ENCODE data around the gene ARFIP1.
"Not testable (repeated sequence)": the region's sequence is repeated elsewhere in the genome, so short reads cannot be mapped to it uniquely, and the experiment has no call there.

Gene ARFIP1, protein sequence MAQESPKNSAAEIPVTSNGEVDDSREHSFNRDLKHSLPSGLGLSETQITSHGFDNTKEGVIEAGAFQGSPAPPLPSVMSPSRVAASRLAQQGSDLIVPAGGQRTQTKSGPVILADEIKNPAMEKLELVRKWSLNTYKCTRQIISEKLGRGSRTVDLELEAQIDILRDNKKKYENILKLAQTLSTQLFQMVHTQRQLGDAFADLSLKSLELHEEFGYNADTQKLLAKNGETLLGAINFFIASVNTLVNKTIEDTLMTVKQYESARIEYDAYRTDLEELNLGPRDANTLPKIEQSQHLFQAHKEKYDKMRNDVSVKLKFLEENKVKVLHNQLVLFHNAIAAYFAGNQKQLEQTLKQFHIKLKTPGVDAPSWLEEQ

DNA sequence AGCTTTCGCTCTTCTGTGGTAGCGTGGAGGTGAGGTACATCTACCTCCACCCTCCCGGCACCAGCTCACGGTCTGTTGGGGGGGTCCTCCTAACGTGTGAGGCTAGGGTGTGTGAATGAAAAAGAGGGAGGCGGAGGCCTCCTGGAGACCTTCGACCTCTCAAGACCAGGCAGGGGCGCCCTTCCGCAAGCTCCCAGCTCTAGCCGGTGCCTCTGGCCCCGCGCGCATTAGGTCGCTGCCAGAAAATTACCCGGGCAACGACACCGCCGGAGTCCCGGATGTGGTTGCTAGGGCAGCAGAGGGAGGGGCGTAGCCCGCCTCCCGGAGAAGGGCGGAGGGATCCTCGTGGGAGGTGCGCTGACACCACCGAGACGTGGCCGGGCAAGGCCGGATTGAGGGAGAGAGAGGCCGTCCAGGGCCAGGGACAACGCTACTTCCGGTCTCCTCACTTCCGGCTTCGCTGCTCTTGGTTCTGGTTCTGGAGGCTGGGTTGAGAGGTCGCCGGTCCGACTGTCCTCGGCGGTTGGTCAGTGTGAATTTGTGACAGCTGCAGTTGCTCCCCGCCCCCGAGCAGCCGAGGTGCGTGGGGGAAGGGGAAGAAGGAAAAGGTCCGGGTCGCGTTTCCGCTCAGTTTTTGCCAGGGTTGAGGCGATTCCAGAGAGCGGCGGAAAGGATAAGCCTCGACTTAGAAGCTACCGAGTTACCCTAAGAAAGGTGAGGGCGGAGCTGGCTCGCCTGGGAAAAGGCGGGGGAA is at the start of gene ARFIP1, which contains the start of gene TIGD4:
Gene ARFIP1 (plus strand): TSS at position 442 of the 754 bp plus-strand sequence. CDS start 49,680 bp downstream, outside the sequence.
Gene TIGD4 (minus strand): TSS at position 218 of the 754 bp plus-strand sequence. CDS start 8,726 bp downstream, outside the sequence.
- peak; percentile 86 to 96 (median 86) for DNase-seq (ENCODE audit: low read depth in 3 of 3)

DNA sequence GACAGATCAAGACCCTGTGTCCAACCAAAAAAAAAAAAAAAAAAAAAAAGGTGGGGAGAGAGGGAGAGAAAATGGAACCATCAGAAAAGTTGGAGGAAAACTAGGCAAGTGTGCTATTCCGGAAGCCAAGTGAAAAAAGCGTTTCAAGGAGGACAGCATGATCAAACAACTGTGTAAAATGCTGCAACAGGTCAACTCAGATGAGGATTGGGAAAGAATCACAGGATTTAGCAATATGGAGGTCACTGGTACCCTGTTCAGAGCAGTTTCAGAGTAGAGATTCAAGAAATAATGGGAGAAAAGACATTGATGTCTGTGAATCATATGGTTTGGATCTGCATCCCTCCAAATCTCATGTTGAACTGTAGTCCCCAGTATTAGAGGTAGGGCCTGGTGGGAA is 47.8 kb upstream of the ARFIP1 start:
- no peak for DNase-seq (ENCODE audit: low read depth in 3 of 3)

DNA sequence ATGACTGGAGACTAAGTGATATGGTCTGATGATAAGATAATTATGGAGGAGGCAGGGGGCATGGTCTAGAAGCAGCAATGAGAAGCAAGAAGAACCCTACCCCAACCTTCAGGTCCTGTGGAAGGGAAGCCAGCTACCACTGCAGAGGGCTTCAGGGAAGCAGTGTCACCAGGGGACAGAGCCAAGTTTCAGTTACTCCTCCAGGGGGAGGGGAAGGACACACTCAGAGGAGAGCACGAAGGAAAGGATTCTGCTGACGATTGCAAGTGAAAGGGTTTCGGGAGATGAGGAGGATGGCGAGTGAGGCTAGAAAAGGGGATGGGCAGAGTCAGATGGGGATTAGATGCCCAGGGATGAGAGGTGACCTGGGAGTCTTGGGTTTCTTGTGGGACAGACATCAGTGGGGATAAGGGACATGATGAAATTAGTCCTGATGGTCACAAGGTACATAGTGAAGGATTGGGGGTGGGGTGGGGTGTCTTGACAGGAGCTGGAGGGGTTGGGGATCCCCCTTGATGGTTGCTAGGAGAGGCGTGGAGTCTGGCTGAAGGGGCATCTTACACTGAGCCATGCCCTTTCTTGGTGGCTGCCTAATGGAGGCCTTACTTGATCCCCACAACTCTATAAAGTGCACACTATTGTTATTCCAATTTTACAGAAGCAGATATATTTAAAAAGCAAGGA is 45.6 kb upstream of the ARFIP1 start:
- no peak for DNase-seq (ENCODE audit: low read depth in 3 of 3)

DNA sequence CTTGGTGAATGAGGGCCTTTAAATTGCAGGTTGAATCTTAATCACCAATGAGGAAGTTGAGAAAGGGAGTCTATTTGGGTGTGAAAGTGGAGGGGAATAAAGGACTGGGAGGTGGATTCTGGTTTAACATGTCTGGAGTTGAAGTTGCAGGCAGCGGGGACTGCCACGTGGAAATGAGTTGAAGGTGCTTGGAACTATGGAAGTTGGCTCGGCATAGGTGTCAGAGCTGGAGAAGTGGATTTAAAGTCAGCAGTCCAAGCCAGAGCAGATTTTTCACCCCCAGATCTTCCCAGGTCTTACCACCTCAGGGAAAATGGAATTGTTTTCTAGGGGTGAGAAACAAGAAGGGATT is 45.1 kb upstream of the ARFIP1 start:
- DNase-seq (ENCODE audit: low read depth in 3 of 3), result no peak

DNA sequence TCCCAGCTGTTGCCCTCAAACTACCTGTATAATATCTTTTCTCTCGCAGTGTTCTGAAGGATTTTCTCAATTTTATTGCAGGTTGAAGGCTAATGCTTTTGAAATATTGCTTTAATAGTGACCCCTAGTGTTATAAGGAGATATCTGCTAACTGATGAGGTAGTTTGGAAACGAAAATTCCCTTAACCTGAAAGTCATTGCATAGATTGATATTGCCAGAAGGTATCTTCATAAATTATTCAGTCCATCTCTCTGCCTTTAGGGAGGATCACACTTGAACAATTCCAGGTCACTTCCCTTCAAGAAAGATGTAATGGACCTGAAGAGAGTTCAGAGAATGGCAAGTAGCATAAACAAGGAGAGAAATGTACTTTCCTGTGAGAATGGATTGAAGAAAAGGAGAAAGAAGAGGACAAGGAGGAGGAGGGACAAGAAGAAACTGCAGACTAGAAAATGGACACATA is 44.3 kb upstream of the ARFIP1 start:
- no peak for DNase-seq (ENCODE audit: low read depth in 3 of 3)

DNA sequence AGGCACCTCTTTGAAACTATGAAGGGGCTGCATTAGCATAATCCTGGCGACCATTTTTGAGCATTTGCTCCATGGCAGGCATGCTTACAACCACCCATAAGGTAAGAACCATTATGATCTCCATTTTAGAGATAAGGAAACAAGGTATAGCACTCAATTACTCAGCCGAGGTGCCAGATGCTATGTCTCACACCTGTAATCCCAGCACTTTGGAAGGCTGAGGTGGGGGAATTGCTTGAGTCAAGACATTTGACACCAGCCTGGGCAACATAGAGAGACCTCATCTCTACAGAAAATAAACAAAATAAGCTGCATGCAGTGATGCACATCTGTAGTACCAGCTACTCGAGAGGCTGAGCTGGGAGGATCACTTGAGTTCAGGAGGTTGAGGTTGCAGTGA is 43.8 kb upstream of the ARFIP1 start:
- no peak for DNase-seq (ENCODE audit: low read depth in 3 of 3)

DNA sequence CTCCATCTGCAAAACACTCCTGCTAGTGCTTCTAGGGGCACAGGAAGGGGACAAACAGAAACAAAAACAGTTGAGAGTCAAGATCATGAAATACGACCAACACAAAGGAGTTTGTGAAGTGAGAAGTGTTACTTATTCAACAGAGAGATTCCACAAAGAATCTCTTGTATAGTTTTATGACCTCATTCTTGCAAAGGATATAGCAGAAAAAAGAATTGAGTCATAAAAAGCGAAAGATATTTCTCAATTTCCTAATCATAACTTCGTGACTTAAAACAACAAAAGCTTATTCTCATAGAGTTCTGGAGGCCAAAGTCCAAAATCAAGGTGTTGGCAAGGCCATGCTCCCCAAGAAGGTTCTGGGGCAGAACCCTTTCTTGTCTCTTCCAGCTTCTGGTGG is 40.9 kb upstream of the ARFIP1 start:
- DNase-seq (ENCODE audit: low read depth in 3 of 3), result no peak

DNA sequence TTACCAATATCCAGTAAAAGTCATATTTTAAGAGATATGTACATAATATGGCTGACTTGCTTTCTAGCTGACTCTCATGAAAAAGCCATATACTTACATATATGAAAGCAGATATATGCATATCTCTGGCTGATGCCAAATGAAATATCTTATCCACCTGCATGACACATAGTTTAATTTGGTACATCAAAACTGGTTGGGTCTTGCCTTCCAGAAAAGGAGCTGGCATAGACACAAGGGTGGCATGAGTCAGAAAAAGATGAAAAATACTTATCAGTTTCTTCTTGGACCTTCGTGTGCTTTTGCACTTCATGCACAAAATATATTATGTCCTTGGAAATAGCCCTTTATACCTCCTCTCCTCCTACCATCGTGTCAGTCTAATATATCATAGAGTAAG is 32.3 kb upstream of the ARFIP1 start:
- DNase-seq (ENCODE audit: low read depth in 3 of 3), result no peak

DNA sequence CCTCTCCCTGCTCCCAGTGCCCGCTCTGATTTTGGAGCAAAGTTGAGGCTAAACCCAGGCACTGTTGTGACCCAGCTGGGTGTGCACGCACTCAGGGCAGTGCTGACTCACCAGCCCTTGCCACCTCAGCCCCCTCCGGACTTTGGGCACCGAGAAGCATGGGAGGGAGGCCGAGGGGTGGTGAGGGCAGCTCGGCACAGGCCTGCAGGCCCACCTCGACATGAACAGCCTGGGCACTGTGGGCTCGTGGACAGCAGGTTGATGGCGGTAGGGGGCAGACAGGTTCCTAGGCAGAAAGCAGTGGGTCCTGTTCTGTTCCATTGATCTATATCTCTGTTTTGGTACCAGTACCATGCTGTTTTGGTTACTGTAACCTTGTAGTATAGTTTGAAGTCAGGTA is 31.1 kb upstream of the ARFIP1 start:
- DNase-seq (ENCODE audit: low read depth in 3 of 3), result no peak

DNA sequence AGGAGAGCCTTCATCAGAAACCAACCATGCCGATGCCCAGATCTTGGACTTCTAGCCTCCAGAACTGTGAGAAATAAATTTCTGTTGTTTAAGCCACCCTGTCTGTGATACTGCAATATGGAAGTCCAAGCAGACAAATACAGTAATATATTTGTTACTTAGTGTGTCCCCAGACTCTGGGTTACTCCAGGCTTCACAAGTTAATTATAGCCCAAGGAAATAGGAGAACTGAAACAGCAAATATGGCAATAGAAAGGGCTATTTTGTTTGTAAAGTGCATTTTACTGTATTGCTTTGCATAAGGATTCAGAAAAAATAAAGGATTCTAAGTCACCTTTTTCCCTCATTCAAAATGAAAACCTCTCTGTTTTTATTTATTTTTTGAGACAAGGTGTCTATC is 16.0 kb upstream of the ARFIP1 start:
- no peak for DNase-seq (ENCODE audit: low read depth in 3 of 3)

DNA sequence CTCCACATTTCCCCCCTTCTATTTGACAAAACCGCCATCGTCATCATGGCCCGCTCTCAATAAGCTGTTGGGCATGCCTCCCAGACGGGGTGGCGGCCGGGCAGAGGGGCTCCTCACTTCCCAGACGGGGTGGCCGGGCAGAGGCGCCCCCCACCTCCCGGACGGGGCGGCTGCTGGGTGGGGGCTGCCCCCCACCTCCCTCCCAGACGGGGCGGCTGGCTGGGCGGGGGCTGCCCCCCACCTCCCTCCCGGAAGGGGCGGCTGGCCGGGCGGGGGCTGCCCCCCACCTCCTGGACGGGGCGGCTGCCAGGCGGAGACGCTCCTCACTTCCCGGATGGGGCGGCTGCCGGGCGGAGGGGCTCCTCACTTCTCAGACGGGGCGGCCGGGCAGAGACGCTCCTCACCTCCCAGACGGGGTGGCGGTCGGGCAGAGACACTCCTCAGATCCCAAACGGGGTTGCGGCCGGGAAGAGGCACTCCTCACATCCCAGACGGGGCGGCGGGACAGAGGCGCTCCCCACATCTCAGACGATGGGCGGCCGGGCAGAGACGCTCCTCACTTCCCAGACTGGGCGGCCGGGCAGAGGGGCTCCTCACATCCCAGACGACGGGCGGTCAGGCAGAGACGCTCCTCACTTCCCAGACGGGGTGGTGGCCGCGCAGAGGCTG is 14.6 kb upstream of the ARFIP1 start:
- not testable (repeated sequence) for DNase-seq (ENCODE audit: low read depth in 3 of 3)

DNA sequence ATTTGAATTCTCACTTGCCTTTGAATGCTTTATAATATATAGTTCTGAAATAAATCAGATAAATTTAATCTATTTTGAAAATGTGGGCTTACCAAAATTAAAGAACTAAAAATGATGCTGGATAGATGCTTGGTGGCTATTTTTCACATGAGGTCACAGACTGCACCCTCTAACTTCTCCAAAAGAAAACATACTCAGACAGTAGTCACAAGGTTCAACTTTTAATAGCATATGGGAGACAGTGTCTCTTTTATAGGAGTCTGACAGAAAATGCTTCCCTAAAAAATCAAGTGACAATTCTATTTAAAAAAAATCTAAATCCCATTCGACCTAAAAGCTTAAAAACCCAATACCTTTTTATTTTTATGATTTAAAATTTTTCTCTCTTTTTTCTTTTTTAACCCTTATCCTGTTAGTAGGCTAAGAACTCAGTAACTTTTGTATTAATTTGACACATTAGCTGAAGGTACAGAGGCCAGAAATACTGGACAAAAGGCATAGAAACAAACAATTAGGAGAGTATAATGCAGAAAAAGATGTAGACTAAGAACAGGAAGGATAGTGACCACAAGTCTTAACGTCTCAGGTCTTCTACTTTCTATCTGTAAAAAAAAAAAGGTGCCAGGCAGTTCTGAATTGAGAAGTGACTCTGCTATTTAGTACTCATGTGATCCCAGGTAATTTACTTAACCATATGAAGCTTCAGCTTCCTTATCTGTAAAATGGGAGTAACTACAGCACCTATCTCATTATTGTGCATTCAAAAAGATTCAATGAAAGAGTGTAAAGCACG is 7.8 kb upstream of the ARFIP1 start:
- no peak for DNase-seq (ENCODE audit: low read depth in 3 of 3)

DNA sequence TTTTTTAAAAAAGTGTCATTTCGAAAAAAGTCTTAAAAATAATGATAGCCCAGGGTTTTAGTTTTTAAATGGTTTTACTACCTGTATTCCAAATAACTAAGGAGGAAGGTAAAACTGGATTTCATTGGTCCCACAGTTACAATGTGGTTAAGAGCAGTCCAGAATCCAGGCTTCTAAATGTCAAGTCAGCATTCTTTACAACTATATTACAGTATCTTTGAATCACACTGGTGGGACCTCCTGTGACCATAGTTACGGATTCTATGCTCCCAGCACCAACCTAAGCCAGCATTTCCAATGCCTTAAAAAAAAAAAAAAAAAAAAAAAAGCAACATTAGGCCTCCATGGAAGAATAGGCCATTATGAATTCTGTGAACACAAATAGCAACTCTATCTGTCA is 6.4 kb upstream of the ARFIP1 start:
- DNase-seq (ENCODE audit: low read depth in 3 of 3), result no peak

DNA sequence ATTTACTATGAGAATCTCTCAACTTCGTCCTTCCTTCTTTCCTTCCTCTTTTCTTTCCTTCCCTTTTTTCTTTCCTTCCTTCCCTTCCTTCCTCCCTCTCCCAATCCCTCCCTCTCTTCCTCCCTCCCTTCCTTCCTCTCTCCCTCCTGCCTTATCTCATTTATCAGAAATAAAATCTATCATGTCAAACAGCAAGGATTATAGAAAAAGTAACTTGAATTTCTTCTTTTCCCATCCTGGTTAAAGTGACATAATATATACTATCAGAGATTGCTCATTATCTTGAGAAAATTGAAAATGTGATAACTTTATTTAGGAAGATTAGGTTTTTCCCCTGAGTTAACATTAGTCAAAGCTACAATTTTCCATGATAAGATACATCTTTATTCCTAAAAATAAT is 5.8 kb upstream of the ARFIP1 start:
- no peak for DNase-seq (ENCODE audit: low read depth in 3 of 3)

DNA sequence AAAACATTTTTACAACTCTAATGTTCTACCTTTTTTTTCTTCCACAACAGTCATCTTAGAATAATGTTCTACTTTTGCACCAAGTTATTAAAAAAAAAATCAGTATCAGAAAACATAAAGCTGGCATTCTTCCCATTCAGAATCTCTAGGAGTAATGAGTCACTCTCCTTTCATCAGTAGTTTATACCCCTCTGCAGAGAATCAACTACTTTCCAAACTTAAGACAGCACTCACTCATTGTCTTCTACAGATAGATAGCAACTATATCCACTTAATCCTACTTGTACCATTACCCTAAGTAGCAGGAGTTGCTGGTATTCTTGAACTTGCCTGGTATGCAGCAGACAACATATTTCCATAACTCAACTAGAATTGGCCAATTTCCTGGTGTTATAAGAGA is 3.4 kb upstream of the ARFIP1 start:
- DNase-seq (ENCODE audit: low read depth in 3 of 3), result no peak

DNA sequence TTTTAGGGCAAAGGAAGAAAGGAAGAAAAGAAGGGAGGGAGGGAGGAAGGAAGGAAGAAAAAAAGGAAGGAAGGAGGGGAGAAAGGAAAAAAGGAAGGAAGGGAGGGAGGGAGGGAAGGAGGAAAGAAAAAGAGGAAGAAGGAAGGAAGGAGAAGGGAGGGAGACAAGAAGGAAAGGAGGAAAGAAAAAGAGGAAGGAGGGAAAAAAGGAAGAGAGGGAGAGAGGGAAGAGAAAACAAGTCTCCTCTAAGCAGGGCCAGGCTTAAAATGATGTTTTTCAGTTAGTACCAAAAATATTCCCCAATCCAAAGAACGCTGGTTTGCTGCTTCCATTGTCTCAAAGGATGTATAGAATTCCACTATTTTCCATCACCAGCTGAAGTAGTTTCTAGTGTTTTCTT is 2.3 kb upstream of the ARFIP1 start:
- no peak for DNase-seq (ENCODE audit: low read depth in 3 of 3)

DNA sequence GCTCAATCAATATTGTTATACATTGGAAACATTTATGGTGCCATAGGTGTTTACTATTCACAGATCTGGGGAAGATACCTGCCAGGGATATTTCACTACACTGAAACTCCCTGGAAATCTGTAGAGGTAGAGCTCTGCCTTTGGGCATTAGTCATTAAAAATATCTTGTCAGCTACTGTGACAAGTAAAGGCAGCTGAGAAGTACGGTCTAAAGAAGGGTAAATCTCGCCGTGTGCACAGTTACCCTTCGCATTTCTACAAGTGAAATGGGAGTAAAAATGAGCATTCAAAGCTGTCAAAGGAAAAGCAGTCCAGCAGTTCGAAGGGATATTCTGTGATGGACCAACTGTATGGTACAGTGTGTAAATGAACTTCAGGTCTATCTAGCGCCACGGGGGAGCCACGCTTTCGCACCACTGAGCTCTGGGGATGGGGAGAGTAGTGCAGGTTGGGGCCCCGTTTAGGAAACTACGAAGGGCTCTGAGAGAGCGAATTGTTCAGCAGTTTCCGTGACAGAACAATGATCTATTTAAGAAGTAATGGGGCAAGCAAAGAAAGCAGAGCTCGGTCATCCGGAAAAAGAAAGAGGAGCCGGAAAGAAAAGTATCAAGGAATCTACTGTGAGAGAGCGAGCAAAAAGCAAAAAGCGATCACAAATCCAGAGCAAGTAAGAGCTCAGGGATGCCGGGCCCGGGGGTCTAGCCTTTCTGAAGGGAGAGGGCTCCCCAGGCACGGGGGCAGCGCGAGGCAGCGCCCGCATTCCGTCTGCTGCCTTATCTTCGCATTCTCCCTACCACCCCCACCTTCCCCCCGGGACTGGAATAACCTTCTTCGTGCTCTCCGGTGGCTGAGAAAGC is 870 bp upstream of the ARFIP1 start:
- DNase-seq (ENCODE audit: low read depth in 3 of 3), result peak in 2 of 3 experiments; percentile 1 to 22

DNA sequence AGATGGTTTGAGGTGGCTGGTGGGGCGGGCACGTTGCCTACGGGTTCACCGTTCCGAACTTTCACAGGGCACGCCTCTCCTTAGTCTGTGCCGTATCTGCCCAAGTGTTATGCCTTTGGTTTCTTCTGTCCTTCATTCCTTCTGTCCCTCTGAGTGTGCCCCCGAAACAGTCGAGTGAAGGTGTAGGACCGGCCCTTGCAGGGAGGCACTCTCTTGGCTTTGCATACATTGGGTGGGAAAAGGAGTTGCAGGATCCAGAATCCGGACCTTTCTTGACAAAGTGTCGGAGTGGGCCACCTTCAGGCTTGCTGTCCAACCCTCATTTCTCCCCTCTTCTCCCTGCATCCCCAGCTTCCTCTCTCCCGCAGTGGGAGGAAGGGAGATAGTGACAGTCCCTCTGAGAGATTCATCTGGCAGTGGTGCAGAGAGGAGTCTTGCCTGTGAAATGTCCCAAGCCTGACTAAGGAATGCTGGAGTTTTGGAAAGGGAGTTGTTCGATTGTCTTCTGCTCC is 569 bp downstream of the ARFIP1 start:
- DNase-seq (ENCODE audit: low read depth in 3 of 3), result no peak

DNA sequence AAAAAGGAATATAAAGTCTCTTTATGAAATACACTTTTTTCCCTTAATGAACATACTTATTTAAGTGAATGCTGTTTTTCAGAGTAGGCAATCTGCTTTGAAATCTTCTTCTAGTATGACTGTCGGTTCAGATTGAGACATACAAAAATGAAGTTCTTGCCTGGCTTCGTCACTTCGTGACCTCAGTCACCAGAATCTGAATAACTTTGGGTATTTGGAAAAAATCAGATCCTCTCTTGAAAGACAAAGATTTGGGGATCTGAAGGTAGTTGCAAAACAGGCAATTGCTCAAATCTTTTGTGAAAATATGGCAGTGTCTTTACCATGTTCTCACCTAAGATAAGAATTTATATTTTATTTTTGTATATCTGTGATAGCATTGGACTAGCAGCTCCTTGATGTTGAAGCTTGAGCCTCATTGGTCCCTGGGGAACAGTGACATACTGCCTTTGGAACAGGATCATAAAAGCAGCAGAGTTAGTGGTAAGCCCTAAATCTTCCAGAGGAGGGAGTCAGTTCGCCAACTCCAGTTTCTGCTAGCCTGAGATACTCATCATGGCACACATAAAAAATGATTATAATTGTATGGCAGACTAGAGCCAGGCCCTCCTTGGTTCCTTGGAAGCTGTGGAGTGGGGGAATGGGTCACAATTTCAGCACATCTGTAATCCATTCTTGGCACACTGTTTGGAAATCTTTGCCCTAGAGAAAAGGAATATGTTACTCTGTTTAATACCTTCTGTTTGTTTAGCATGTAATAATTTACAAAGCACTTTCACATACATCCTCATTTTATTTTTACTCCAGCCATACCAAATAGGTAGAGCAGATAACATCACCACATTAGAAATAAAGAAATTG is 5.0 kb downstream of the ARFIP1 start:
- DNase-seq (ENCODE audit: low read depth in 3 of 3), result no peak
